MM.1S (cell line): ENCODE data around the gene C20orf202.

Experiments
- DNase-seq: peaks from one replicate; pipeline ENCODE4 v3.0.0-alpha.2; 2015
- H2AFZ ChIP-seq: fragments of 300-600 bp; sonication (generic); 2 replicates; pipeline ENCODE4 v1.6.0; 2016; ENCODE audit warnings: antibody characterized with exemption, low read length
- H3F3A ChIP-seq: fragments of 300-600 bp; sonication (generic); 2 replicates; pipeline ENCODE4 v1.6.1; 2016; ENCODE audit warnings: mild to moderate bottlenecking, antibody characterized with exemption, low read length, moderate library complexity, mixed read lengths; ENCODE audit not compliant: insufficient read depth
- H3K27ac ChIP-seq: fragments of 300-600 bp; sonication (generic); 2 replicates; pipeline ENCODE4 v1.5.1; 2016; ENCODE audit warnings: mild to moderate bottlenecking, low read length
- H3K27me3 ChIP-seq: fragments of 300-600 bp; sonication (generic); replicated peaks from 2 replicates; pipeline ENCODE4 v1.6.0; 2016; ENCODE audit warnings: low read length; ENCODE audit not compliant: insufficient read depth
- H3K36me3 ChIP-seq: fragments of 300-600 bp; sonication (generic); replicated peaks from 2 replicates; pipeline ENCODE4 v1.6.1; 2016; ENCODE audit warnings: mild to moderate bottlenecking, low read length, mixed read lengths; ENCODE audit not compliant: insufficient read depth
- H3K4me1 ChIP-seq: fragments of 300-600 bp; sonication (generic); 2 replicates; pipeline ENCODE4 v1.6.1; 2016; ENCODE audit warnings: low read length, mixed read lengths
- H3K4me2 ChIP-seq: fragments of 300-600 bp; sonication (generic); 2 replicates; pipeline ENCODE4 v1.6.0; 2016; ENCODE audit warnings: low read depth, low read length
- H3K4me3 ChIP-seq: fragments of 300-600 bp; sonication (generic); 2 replicates; pipeline ENCODE4 v1.5.1; 2016; ENCODE audit warnings: low read length, mixed read lengths
- H3K79me2 ChIP-seq: fragments of 300-600 bp; sonication (generic); 2 replicates; pipeline ENCODE4 v1.6.1; 2016; ENCODE audit warnings: mixed run types, low read length, mixed read lengths
- H3K9ac ChIP-seq: fragments of 300-600 bp; sonication (generic); 2 replicates; pipeline ENCODE4 v1.6.1; 2016; ENCODE audit warnings: low read length, mixed read lengths
- H3K9me2 ChIP-seq: fragments of 300-600 bp; sonication (generic); replicated peaks from 2 replicates; pipeline ENCODE4 v1.6.1; 2016; ENCODE audit warnings: mild to moderate bottlenecking, low read length, mixed read lengths; ENCODE audit not compliant: insufficient read depth
- H3K9me3 ChIP-seq: fragments of 300-600 bp; sonication (generic); replicated peaks from 2 replicates; pipeline ENCODE4 v1.6.1; 2016; ENCODE audit warnings: mild to moderate bottlenecking, low read length, mixed read lengths; ENCODE audit not compliant: insufficient read depth
- H4K20me1 ChIP-seq: fragments of 300-600 bp; sonication (generic); 2 replicates; pipeline ENCODE4 v1.6.1; 2016; ENCODE audit warnings: mild to moderate bottlenecking, low read length, moderate library complexity, mixed read lengths; ENCODE audit not compliant: insufficient read depth
- CTCF ChIP-seq: fragments of 300-600 bp; sonication (generic); IDR thresholded peaks from 2 replicates; pipeline ENCODE4 v1.5.1; 2016; ENCODE audit warnings: antibody characterized with exemption, low read length, mixed read lengths
- EZH2 ChIP-seq: fragments of 300-600 bp; sonication (generic); optimal IDR thresholded peaks from 2 replicates; pipeline ENCODE3; 2017; ENCODE audit warnings: low read depth, mild to moderate bottlenecking, antibody characterized with exemption, low read length, mixed read lengths
- EZH2phosphoT487 ChIP-seq: fragments of 300-600 bp; sonication (generic); IDR thresholded peaks from 2 replicates; pipeline ENCODE4 v1.6.1; 2018; ENCODE audit warnings: antibody characterized with exemption, low read length

C20orf202 gene

GRCh38 chr20:1202762-1203504 is at the start of gene C20orf202:
Gene C20orf202, plus strand, starts transcription at chr20:1203454. Its CDS starts 132 bp downstream, at chr20:1203586.
- no peak within 1 kb of the TSS for H2AFZ ChIP-seq
- H3K9me2 ChIP-seq = no peaks in the 10 kb centered on the region
- no peaks in the 10 kb centered on the region for H3K79me2 ChIP-seq
- no peak within 1 kb of the TSS for H3K9ac ChIP-seq
- H3K4me1 ChIP-seq = no peaks in the 10 kb centered on the region
- no peaks in the 10 kb centered on the region for H3F3A ChIP-seq
- H3K36me3 ChIP-seq = no peaks in the 10 kb centered on the region
- H3K4me3 ChIP-seq = no peak within 1 kb of the TSS
- no peaks in the 10 kb centered on the region for H3K9me3 ChIP-seq
- no peaks in the 10 kb centered on the region for H4K20me1 ChIP-seq
- no peaks in the 10 kb centered on the region for H3K27me3 ChIP-seq
- H3K4me2 ChIP-seq = no peak within 1 kb of the TSS
- DNase-seq = no peak
- no peak within 1 kb of the TSS for H3K27ac ChIP-seq
- no peak for TF ChIP-seq EZH2
- no peak for TF ChIP-seq EZH2phosphoT487
- no peak for TF ChIP-seq CTCF

- Histone ChIP-seq H3K4me2 (no peak overlapping the region), H3K4me3 (no peak overlapping the region), H3K27ac (no peak overlapping the region), H3K36me3 (0 out of 2 replicates have a peak, but pooled peaks cover 7% of the 10 kb centered on the region), H3K79me2 (peaks cover 51% of the 10 kb centered on the region), H3K9me3 (no peaks in the 10 kb centered on the region), H3K4me1 (no peaks in the 10 kb centered on the region), H3F3A (no peaks in the 10 kb centered on the region), H2AFZ (no peak overlapping the region), H3K27me3 (no peaks in the 10 kb centered on the region), H4K20me1 (no peaks in the 10 kb centered on the region), H3K9me2 (no peaks in the 10 kb centered on the region), H3K9ac (no peak overlapping the region)
- DNase-seq = no peak
- TF ChIP-seq CTCF (no peak), EZH2 (no peak), EZH2phosphoT487 (no peak)
Measured at GRCh38 chr20:1154226-1154625, 49.0 kb upstream of the C20orf202 start.

DNA sequence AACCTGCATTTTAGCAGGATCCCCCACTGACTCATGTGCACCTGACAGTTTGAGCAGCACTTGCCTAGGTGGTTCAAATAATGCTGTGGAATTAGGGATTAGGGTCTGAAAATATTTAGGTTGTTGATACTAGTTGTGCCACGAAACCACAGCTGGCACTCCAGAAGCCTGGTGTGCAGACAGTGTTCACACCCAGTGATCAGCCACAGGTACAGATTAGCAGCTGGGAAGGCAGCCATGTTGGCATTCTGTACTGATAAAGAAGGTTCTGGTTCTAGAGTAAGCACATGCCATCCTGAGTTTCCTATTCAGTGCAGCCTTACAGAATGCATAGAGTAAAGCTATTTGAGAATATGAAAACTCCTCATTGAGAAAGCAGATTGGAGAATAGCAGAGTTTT is 48.6 kb upstream of the C20orf202 start:
- H3F3A ChIP-seq = no peaks in the 10 kb centered on the region
- 0 out of 2 replicates have a peak, but pooled peaks cover 7% of the 10 kb centered on the region for H3K36me3 ChIP-seq
- no peak for DNase-seq
- H3K9me3 ChIP-seq = no peaks in the 10 kb centered on the region
- no peaks in the 10 kb centered on the region for H3K4me1 ChIP-seq
- H3K4me2 ChIP-seq = no peak overlapping the region
- no peak overlapping the region for H3K4me3 ChIP-seq
- H3K27me3 ChIP-seq = no peaks in the 10 kb centered on the region
- H3K9me2 ChIP-seq = no peaks in the 10 kb centered on the region
- TF ChIP-seq EZH2 (no peak), CTCF (no peak), EZH2phosphoT487 (no peak)
- H4K20me1 ChIP-seq = no peaks in the 10 kb centered on the region
- no peak overlapping the region for H3K27ac ChIP-seq
- peaks cover 46% of the 10 kb centered on the region for H3K79me2 ChIP-seq
- no peak overlapping the region for H3K9ac ChIP-seq
- no peak overlapping the region for H2AFZ ChIP-seq
